GM12878 (cell line): Measurements from ENCODE around the gene PYGO1. TPM values are rescaled to one million over a fixed set of nuclear protein-coding genes. Genes with fewer than 3 reads are reported as not detected.

ENCODE experiments used
- ATAC-seq: fragments of 200-7000 bp; cut with Tn5 transposase; 3 replicates; pipeline ENCODE4 v1.9.1; 2020; ENCODE audit warnings: mild to moderate bottlenecking, moderate library complexity
- BruUV-seq: library from RNA; stranded (reverse); fragments of 400-500 nt; replicated peaks from 2 replicates; lab custom pipeline; 2021; lab: Mats Ljungman, UMichigan
- CTCF ChIA-PET: fragments of 300-600 bp; sonication (Branson Sonifier 250); formaldehyde crosslinking; extraction: SDS; loops from one replicate; lab custom pipeline; 2021; ENCODE audit warnings: inconsistent platforms; lab: Yijun Ruan, JAX
- POLR2A ChIA-PET: fragments of 350-600 bp; formaldehyde crosslinking; extraction: SDS; loops from one replicate; lab custom pipeline; 2021; ENCODE audit warnings: inconsistent platforms; lab: Charles Lee
- RAD21 ChIA-PET: fragments of 300-600 bp; sonication (Branson Sonifier 250); formaldehyde crosslinking; loops from one replicate; lab custom pipeline; 2023; ENCODE audit warnings: antibody characterized with exemption; ENCODE audit not compliant: unreplicated experiment; lab: Charles Lee
- SMC1A ChIA-PET: fragments of 300-600 bp; sonication (Branson Sonifier 250); formaldehyde crosslinking; loops from one replicate; lab custom pipeline; 2023; ENCODE audit not compliant: unreplicated experiment, uncharacterized antibody; lab: Charles Lee
- DNase-seq: peaks from one replicate; pipeline ENCODE4 v3.0.0-alpha.2; 2011; ENCODE audit warnings: low read depth, low spot score
- FAIRE-seq: peaks from 3 replicates; lab custom pipeline; 2011; peaks lifted over from hg19 to GRCh38; lab: Jason Lieb, UNC
- H2AFZ ChIP-seq: 2 replicates; pipeline ENCODE4 v1.6.0; 2011; ENCODE audit warnings: low read depth, low read length, control low read depth; ENCODE audit not compliant: control insufficient read depth
- H3K27ac ChIP-seq: 2 replicates; pipeline ENCODE4 v1.5.1; 2011; ENCODE audit warnings: control low read depth; ENCODE audit not compliant: control insufficient read depth, insufficient read depth
- H3K27me3 ChIP-seq, 2 experiments: replicated peaks in 1 of 2; 2 replicates each; pipeline versions ENCODE4 v1.6.0 to v1.6.1; 2011; ENCODE audit warnings: low read length in 1 of 2; ENCODE audit not compliant: control insufficient read depth in 2 of 2, insufficient read depth in 2 of 2
- H3K36me3 ChIP-seq, 2 experiments: 2 replicates each; pipeline ENCODE4 v1.5.1; 2011; ENCODE audit warnings: low read length in 1 of 2; ENCODE audit not compliant: control insufficient read depth in 2 of 2, insufficient read depth in 2 of 2
- H3K4me1 ChIP-seq: 2 replicates; pipeline ENCODE4 v1.6.1; 2011; ENCODE audit warnings: mild to moderate bottlenecking, low read length, moderate library complexity, mixed read lengths; ENCODE audit not compliant: control insufficient read depth, insufficient read depth
- H3K4me2 ChIP-seq: 2 replicates; pipeline ENCODE4 v1.6.0; 2011; ENCODE audit warnings: control low read depth; ENCODE audit not compliant: control insufficient read depth, insufficient read depth
- H3K4me3 ChIP-seq: fragments of 200-600 bp; sonication (generic); 2 replicates; pipeline ENCODE4 v1.5.1; 2016
- H3K79me2 ChIP-seq: 2 replicates; pipeline ENCODE4 v1.6.0; 2011; ENCODE audit warnings: low read length; ENCODE audit not compliant: control insufficient read depth, insufficient read depth
- H3K9ac ChIP-seq: 2 replicates; pipeline ENCODE4 v1.8.0; 2011; ENCODE audit warnings: low read length, control low read depth, mixed read lengths; ENCODE audit not compliant: control insufficient read depth, insufficient read depth
- H3K9me3 ChIP-seq: replicated peaks from 3 replicates; pipeline ENCODE4 v1.5.1; 2011; ENCODE audit warnings: mild to moderate bottlenecking, low read length; ENCODE audit not compliant: control insufficient read depth, insufficient read depth
- H4K20me1 ChIP-seq: 2 replicates; pipeline ENCODE4 v1.6.0; 2011; ENCODE audit not compliant: control insufficient read depth, insufficient read depth
- BMI1 ChIP-seq: fragments of 450-650 bp; IDR thresholded peaks from 2 replicates; pipeline ENCODE4 v1.6.1; 2016; ENCODE audit warnings: mild to moderate bottlenecking, moderate library complexity, borderline replicate concordance
- CBX3 ChIP-seq: fragments of 200-600 bp; sonication (generic); IDR thresholded peaks from 2 replicates; pipeline ENCODE4 v1.6.1; 2016; ENCODE audit warnings: low read depth, borderline replicate concordance
- EED ChIP-seq: sonication (generic); IDR thresholded peaks from 2 replicates; pipeline ENCODE4 v1.6.1; 2016; ENCODE audit warnings: antibody characterized with exemption, low read depth
- EZH2 ChIP-seq: IDR thresholded peaks from 2 replicates; pipeline ENCODE4 v1.6.1; 2012; ENCODE audit warnings: low read depth, mild to moderate bottlenecking, control low read depth, inconsistent platforms, low read length, borderline replicate concordance; ENCODE audit not compliant: control insufficient read depth
- HSF1 ChIP-seq: fragments of 150-350 bp; IDR thresholded peaks from 2 replicates; pipeline ENCODE4 v1.6.1; 2014; ENCODE audit warnings: mild to moderate bottlenecking, low read depth, low read length
- IRF5 ChIP-seq: fragments of 450-650 bp; IDR thresholded peaks from 2 replicates; pipeline ENCODE4 v1.6.1; 2017; ENCODE audit warnings: borderline replicate concordance
- KAT2A ChIP-seq: conservative IDR thresholded peaks from 2 replicates; pipeline ENCODE4 v1.6.1; 2011; ENCODE audit warnings: low read depth, low read length; ENCODE audit not compliant: control insufficient read depth
- MEF2B ChIP-seq: fragments of 450-650 bp; IDR thresholded peaks from 2 replicates; pipeline ENCODE4 v1.6.1; 2018; ENCODE audit warnings: mild to moderate bottlenecking, moderate library complexity; ENCODE audit not compliant: partially characterized antibody, poor library complexity, severe bottlenecking
- PBX3 ChIP-seq: IDR thresholded peaks from 2 replicates; pipeline ENCODE4 v1.6.1; 2011; ENCODE audit warnings: mild to moderate bottlenecking, low read depth, low read length, moderate library complexity; ENCODE audit not compliant: insufficient replicate concordance
- RB1 ChIP-seq: fragments of 450-650 bp; formaldehyde crosslinking; IDR thresholded peaks from 2 replicates; pipeline ENCODE4 v1.6.1; 2017; ENCODE audit warnings: mild to moderate bottlenecking, borderline replicate concordance
- RFX5 ChIP-seq: IDR thresholded peaks from 2 replicates; pipeline ENCODE4 v1.6.1; 2011; ENCODE audit warnings: low read depth, low read length, improper control_type of control experiment
- TCF12 ChIP-seq: IDR thresholded peaks from 2 replicates; pipeline ENCODE4 v1.6.1; 2011; ENCODE audit warnings: low read depth, mild to moderate bottlenecking, low read length
- TCF3 ChIP-seq: IDR thresholded peaks from 2 replicates; pipeline ENCODE4 v1.6.1; 2012; ENCODE audit warnings: low read depth, mild to moderate bottlenecking, low read length, borderline replicate concordance; ENCODE audit not compliant: insufficient read depth
- ZBED1 ChIP-seq: IDR thresholded peaks from 2 replicates; pipeline ENCODE4 v1.6.1; 2016; ENCODE audit warnings: borderline replicate concordance
- ZSCAN29 ChIP-seq: fragments of 450-650 bp; IDR thresholded peaks from 2 replicates; pipeline ENCODE4 v1.6.1; 2017; ENCODE audit warnings: mild to moderate bottlenecking, moderate library complexity
- WGBS: methylation state at CpG from one replicate; pipeline ENCODE4 v1.1.6; 2016; ENCODE audit warnings: low lambda C conversion rate; ENCODE audit not compliant: insufficient replicate concordance, insufficient coverage; ENCODE audit errors: missing lambda C conversion rate; 5-methylcytosine and 5-hydroxymethylcytosine counted together
- in situ Hi-C: fragments of 300-500 bp; cut with MboI; formaldehyde crosslinking; loops from 9 replicates; pipeline ENCODE4 v1.14.3; 2018; ENCODE audit warnings: mixed read lengths
- intact Hi-C: fragments of 100-400 bp; cut with micrococcal nuclease; formaldehyde crosslinking; loops from one replicate; pipeline ENCODE4 v1.14.2; 2022; ENCODE audit not compliant: unreplicated experiment
- polyA plus RNA-seq, 11 experiments: library from polyadenylated mRNA; depleted of rRNA in 4 of 11; unstranded in 6 of 11; stranded (reverse) in 5 of 11; fragments of >200 nt; fragmentation: Nextera tagmentation in 4 of 11; fragmentation: Illumina TruSeq in 1 of 11; extraction: Ambion mirVana in 4 of 11; extraction: Trizol in 1 of 11; gene quantifications; 1 replicate in 1 of 11; 2 replicates in 10 of 11; pipeline versions ENCODE4 v1.2.1 to v1.2.3, GENCODE V29; 2011 to 2016; ENCODE audit warnings: inconsistent platforms in 2 of 11, missing spikeins in 2 of 11, low read depth in 1 of 11
- total RNA-seq, 4 experiments: library from RNA; depleted of rRNA in 3 of 4; stranded (reverse); fragments of >200 nt in 3 of 4; fragmentation: Illumina TruSeq in 1 of 4; extraction: Trizol in 1 of 4; gene quantifications; 2 replicates each; pipeline versions ENCODE4 v1.2.1 to v1.2.3, GENCODE V29; 2013 to 2021
- TF ChIP-seq, protein P1 (sequence below): IDR thresholded peaks from 2 replicates; pipeline ENCODE4 v1.6.1; 2012; ENCODE audit warnings: low read depth, low read length, improper control_type of control experiment

Gene PYGO1
- total and polyA plus RNA-seq, 10 of the 15 experiments (the other 5 are each of a cell fraction or from before 2014, with no cell fraction given), result 0.01 TPM; not detected in 9

DNA sequence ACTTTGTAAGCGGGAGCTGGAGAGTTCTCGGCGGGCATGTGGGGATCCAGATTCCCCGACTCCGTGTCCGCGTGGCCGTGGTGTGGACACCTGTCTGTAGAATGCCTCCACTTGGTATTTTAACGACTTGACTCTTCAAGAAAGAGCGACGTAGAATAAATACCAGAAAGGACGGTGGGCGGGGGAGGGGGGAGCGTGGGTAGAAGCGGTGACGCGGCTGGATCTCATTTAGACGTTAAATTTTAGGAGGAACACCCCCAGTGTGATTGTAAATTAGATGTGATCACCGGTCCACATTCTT lies 620 bp upstream of the PYGO1 start:
- intact Hi-C loops (no loop called here), in situ Hi-C loops (no loop called here)
- no peaks in the 10 kb centered on the region; the same call in 2 of the 3 replicates for H3K9me3 ChIP-seq
- no peaks in the 10 kb centered on the region for H3K79me2 ChIP-seq
- H3K36me3 ChIP-seq, result no peaks in the 10 kb centered on the region
- RAD21 ChIA-PET, result no interaction called here
- POLR2A ChIA-PET, result no interaction called here
- no peak overlapping the region for H3K9ac ChIP-seq
- H3K4me1 ChIP-seq, result no peaks in the 10 kb centered on the region
- no peaks in the 10 kb centered on the region for H4K20me1 ChIP-seq
- DNase-seq (no peak), ATAC-seq (no peak), FAIRE-seq (no peak)
- 62% methylated on average over 19 of the region's 19 CpGs for WGBS
- peaks cover 1 to 26% of the 10 kb centered on the region in 2 experiments for H3K27me3 ChIP-seq
- H3K27ac ChIP-seq, result no peak overlapping the region
- TF ChIP-seq BMI1 (no peak), IRF5 (no peak), HSF1 (no peak), EZH2 (no peak), MEF2B (no peak), CBX3 (no peak), TCF12 (no peak), RFX5 (no peak), KAT2A (no peak), ZSCAN29 (no peak), TCF3 (no peak), EED (no peak), RB1 (no peak), ZBED1 (no peak), PBX3 (no peak)
- TF ChIP-seq, protein P1, sequence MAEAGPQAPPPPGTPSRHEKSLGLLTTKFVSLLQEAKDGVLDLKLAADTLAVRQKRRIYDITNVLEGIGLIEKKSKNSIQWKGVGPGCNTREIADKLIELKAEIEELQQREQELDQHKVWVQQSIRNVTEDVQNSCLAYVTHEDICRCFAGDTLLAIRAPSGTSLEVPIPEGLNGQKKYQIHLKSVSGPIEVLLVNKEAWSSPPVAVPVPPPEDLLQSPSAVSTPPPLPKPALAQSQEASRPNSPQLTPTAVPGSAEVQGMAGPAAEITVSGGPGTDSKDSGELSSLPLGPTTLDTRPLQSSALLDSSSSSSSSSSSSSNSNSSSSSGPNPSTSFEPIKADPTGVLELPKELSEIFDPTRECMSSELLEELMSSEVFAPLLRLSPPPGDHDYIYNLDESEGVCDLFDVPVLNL, result no peak
- SMC1A ChIA-PET, result no interaction called here
- no peak overlapping the region for H2AFZ ChIP-seq
- no peak overlapping the region for H3K4me3 ChIP-seq
- BruUV-seq, result no TSS peak
- CTCF ChIA-PET, result no interaction called here
- H3K4me2 ChIP-seq, result peak overlapping the region; percentile 68; the same call in 1 of the 2 replicates
